HEK293 (cell line): Measurements from ENCODE around the gene CD46.

Source experiments
- KLF16 ChIP-seq: fragments of 450-650 bp; formaldehyde crosslinking; IDR thresholded peaks from 2 replicates; pipeline ENCODE4 v1.5.1; 2017; ENCODE audit warnings: missing biosample characterization, missing genetic modification characterization
- SCRT2 ChIP-seq: fragments of 450-650 bp; formaldehyde crosslinking; IDR thresholded peaks from 2 replicates; pipeline ENCODE4 v1.5.1; 2016; ENCODE audit warnings: missing biosample characterization, missing genetic modification characterization
- ZBTB20 ChIP-seq: fragments of 450-650 bp; formaldehyde crosslinking; IDR thresholded peaks from 2 replicates; pipeline ENCODE4 v1.5.1; 2016; ENCODE audit warnings: missing biosample characterization, missing genetic modification characterization
- ZBTB7A ChIP-seq: fragments of 450-650 bp; formaldehyde crosslinking; IDR thresholded peaks from 2 replicates; pipeline ENCODE4 v1.5.1; 2016; ENCODE audit warnings: low read depth, missing biosample characterization, missing genetic modification characterization
- ZBTB8A ChIP-seq: fragments of 450-650 bp; formaldehyde crosslinking; IDR thresholded peaks from 2 replicates; pipeline ENCODE4 v1.5.1; 2016; ENCODE audit warnings: missing biosample characterization, missing genetic modification characterization
- ZNF211 ChIP-seq: fragments of 450-650 bp; formaldehyde crosslinking; IDR thresholded peaks from 2 replicates; pipeline ENCODE4 v1.5.1; 2016; ENCODE audit warnings: low read depth, missing biosample characterization, missing genetic modification characterization
- ZNF324 ChIP-seq: fragments of 450-650 bp; formaldehyde crosslinking; IDR thresholded peaks from 2 replicates; pipeline ENCODE4 v1.5.1; 2016; ENCODE audit warnings: missing biosample characterization, missing genetic modification characterization
- ZNF501 ChIP-seq: fragments of 450-650 bp; formaldehyde crosslinking; IDR thresholded peaks from 2 replicates; pipeline ENCODE4 v1.5.1; 2016; ENCODE audit warnings: missing biosample characterization, missing genetic modification characterization
- ZNF629 ChIP-seq: fragments of 450-650 bp; formaldehyde crosslinking; IDR thresholded peaks from 2 replicates; pipeline ENCODE4 v1.5.1; 2017; ENCODE audit warnings: missing biosample characterization, missing genetic modification characterization
- ZNF843 ChIP-seq: fragments of 450-650 bp; formaldehyde crosslinking; IDR thresholded peaks from 2 replicates; pipeline ENCODE4 v1.5.1; 2016; ENCODE audit warnings: missing biosample characterization, missing genetic modification characterization
- TF ChIP-seq, protein P1 (sequence below): fragments of 450-650 bp; formaldehyde crosslinking; conservative IDR thresholded peaks from 2 replicates; pipeline ENCODE4 v1.5.1; 2016; ENCODE audit warnings: low read depth, missing biosample characterization, missing genetic modification characterization
- TF ChIP-seq, protein P2 (sequence below): fragments of 450-650 bp; formaldehyde crosslinking; conservative IDR thresholded peaks from 2 replicates; pipeline ENCODE4 v1.5.1; 2016; ENCODE audit warnings: low read depth, missing biosample characterization, missing genetic modification characterization
- TF ChIP-seq, protein P3 (sequence below): fragments of 450-650 bp; formaldehyde crosslinking; optimal IDR thresholded peaks from 2 replicates; pipeline ENCODE3; 2016; ENCODE audit warnings: missing biosample characterization, mild to moderate bottlenecking, missing genetic modification characterization
- TF ChIP-seq, protein P4 (sequence below): fragments of 450-650 bp; IDR thresholded peaks from 2 replicates; pipeline ENCODE4 v1.5.1; 2018; ENCODE audit warnings: missing biosample characterization, mild to moderate bottlenecking, missing genetic modification characterization
- TF ChIP-seq, protein P5 (sequence below): fragments of 450-650 bp; formaldehyde crosslinking; IDR thresholded peaks from 2 replicates; pipeline ENCODE4 v1.5.1; 2016; ENCODE audit warnings: missing biosample characterization, missing genetic modification characterization

CD46 gene

DNA sequence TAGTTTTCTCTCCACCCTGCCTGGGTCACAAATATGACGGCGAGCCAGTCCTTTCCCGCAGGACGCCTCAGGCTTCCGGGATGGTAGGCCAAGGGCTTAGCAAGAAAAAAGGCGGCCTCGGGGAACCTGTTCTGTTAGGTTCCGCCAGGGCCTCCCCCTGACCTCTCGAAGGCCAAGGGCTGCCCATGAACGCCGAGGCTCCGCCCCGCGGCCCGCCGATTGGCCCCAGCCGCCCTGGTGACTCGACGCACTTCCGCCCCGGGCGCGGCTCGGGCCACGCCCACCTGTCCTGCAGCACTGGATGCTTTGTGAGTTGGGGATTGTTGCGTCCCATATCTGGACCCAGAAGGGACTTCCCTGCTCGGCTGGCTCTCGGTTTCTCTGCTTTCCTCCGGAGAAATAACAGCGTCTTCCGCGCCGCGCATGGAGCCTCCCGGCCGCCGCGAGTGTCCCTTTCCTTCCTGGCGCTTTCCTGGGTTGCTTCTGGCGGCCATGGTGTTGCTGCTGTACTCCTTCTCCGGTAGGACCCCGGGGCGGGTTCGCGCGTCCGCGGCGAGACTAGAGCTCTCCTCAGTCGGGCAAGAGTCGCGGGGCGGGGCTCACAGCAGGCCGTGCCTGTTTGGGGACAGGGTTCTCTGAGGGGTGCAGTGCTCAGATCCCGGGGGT, at the start of gene CD46 (continued):
- TF ChIP-seq, protein P1, sequence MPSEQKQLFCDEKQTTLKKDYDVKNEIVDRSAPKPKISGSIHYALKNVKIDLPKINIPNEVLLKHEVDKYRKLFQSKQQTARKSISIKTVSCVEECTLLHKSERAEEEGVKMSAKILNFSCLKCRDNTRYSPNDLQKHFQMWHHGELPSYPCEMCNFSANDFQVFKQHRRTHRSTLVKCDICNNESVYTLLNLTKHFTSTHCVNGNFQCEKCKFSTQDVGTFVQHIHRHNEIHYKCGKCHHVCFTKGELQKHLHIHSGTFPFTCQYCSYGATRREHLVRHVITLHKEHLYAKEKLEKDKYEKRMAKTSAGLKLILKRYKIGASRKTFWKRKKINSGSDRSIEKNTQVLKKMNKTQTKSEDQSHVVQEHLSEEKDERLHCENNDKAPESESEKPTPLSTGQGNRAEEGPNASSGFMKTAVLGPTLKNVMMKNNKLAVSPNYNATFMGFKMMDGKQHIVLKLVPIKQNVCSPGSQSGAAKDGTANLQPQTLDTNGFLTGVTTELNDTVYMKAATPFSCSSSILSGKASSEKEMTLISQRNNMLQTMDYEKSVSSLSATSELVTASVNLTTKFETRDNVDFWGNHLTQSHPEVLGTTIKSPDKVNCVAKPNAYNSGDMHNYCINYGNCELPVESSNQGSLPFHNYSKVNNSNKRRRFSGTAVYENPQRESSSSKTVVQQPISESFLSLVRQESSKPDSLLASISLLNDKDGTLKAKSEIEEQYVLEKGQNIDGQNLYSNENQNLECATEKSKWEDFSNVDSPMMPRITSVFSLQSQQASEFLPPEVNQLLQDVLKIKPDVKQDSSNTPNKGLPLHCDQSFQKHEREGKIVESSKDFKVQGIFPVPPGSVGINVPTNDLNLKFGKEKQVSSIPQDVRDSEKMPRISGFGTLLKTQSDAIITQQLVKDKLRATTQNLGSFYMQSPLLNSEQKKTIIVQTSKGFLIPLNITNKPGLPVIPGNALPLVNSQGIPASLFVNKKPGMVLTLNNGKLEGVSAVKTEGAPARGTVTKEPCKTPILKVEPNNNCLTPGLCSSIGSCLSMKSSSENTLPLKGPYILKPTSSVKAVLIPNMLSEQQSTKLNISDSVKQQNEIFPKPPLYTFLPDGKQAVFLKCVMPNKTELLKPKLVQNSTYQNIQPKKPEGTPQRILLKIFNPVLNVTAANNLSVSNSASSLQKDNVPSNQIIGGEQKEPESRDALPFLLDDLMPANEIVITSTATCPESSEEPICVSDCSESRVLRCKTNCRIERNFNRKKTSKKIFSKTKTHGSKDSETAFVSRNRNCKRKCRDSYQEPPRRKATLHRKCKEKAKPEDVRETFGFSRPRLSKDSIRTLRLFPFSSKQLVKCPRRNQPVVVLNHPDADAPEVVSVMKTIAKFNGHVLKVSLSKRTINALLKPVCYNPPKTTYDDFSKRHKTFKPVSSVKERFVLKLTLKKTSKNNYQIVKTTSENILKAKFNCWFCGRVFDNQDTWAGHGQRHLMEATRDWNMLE (tag by site-specific recombination): 0 out of 2 replicates have a peak, but pooled peaks have one; percentile 23
- TF ChIP-seq ZNF501 (tag by site-specific recombination) (peak; percentile 80), KLF16 (tag by site-specific recombination) (peak; percentile 52; the same call in 1 of the 2 replicates), ZBTB8A (tag by site-specific recombination) (peak; percentile 35), ZBTB7A (tag by site-specific recombination) (no peak), ZNF629 (tag by site-specific recombination) (peak; percentile 64; the same call in 1 of the 2 replicates), ZBTB20 (tag by site-specific recombination) (no peak; the same call in 1 of the 2 replicates), SCRT2 (peak; percentile 92), ZNF324 (tag by site-specific recombination) (0 out of 2 replicates have a peak, but pooled peaks have one; percentile 48), ZNF211 (tag by site-specific recombination) (no peak), ZNF843 (0 out of 2 replicates have a peak, but pooled peaks have one; percentile 10)
- TF ChIP-seq, protein P2, sequence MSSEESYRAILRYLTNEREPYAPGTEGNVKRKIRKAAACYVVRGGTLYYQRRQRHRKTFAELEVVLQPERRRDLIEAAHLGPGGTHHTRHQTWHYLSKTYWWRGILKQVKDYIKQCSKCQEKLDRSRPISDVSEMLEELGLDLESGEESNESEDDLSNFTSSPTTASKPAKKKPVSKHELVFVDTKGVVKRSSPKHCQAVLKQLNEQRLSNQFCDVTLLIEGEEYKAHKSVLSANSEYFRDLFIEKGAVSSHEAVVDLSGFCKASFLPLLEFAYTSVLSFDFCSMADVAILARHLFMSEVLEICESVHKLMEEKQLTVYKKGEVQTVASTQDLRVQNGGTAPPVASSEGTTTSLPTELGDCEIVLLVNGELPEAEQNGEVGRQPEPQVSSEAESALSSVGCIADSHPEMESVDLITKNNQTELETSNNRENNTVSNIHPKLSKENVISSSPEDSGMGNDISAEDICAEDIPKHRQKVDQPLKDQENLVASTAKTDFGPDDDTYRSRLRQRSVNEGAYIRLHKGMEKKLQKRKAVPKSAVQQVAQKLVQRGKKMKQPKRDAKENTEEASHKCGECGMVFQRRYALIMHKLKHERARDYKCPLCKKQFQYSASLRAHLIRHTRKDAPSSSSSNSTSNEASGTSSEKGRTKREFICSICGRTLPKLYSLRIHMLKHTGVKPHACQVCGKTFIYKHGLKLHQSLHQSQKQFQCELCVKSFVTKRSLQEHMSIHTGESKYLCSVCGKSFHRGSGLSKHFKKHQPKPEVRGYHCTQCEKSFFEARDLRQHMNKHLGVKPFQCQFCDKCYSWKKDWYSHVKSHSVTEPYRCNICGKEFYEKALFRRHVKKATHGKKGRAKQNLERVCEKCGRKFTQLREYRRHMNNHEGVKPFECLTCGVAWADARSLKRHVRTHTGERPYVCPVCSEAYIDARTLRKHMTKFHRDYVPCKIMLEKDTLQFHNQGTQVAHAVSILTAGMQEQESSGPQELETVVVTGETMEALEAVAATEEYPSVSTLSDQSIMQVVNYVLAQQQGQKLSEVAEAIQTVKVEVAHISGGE (tag by site-specific recombination): peak; percentile 87
- TF ChIP-seq, protein P3, sequence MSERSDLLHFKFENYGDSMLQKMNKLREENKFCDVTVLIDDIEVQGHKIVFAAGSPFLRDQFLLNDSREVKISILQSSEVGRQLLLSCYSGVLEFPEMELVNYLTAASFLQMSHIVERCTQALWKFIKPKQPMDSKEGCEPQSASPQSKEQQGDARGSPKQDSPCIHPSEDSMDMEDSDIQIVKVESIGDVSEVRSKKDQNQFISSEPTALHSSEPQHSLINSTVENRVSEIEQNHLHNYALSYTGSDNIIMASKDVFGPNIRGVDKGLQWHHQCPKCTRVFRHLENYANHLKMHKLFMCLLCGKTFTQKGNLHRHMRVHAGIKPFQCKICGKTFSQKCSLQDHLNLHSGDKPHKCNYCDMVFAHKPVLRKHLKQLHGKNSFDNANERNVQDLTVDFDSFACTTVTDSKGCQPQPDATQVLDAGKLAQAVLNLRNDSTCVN (tag by site-specific recombination): peak; percentile 89
- TF ChIP-seq, protein P4, sequence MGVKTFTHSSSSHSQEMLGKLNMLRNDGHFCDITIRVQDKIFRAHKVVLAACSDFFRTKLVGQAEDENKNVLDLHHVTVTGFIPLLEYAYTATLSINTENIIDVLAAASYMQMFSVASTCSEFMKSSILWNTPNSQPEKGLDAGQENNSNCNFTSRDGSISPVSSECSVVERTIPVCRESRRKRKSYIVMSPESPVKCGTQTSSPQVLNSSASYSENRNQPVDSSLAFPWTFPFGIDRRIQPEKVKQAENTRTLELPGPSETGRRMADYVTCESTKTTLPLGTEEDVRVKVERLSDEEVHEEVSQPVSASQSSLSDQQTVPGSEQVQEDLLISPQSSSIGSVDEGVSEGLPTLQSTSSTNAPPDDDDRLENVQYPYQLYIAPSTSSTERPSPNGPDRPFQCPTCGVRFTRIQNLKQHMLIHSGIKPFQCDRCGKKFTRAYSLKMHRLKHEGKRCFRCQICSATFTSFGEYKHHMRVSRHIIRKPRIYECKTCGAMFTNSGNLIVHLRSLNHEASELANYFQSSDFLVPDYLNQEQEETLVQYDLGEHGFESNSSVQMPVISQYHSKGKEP (tag by site-specific recombination): no peak
- TF ChIP-seq, protein P5, sequence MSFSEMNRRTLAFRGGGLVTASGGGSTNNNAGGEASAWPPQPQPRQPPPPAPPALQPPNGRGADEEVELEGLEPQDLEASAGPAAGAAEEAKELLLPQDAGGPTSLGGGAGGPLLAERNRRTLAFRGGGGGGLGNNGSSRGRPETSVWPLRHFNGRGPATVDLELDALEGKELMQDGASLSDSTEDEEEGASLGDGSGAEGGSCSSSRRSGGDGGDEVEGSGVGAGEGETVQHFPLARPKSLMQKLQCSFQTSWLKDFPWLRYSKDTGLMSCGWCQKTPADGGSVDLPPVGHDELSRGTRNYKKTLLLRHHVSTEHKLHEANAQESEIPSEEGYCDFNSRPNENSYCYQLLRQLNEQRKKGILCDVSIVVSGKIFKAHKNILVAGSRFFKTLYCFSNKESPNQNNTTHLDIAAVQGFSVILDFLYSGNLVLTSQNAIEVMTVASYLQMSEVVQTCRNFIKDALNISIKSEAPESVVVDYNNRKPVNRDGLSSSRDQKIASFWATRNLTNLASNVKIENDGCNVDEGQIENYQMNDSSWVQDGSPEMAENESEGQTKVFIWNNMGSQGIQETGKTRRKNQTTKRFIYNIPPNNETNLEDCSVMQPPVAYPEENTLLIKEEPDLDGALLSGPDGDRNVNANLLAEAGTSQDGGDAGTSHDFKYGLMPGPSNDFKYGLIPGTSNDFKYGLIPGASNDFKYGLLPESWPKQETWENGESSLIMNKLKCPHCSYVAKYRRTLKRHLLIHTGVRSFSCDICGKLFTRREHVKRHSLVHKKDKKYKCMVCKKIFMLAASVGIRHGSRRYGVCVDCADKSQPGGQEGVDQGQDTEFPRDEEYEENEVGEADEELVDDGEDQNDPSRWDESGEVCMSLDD (tag by site-specific recombination): no peak
